GM23338 (cell line): Measurements from ENCODE around the gene BRPF3. TPM values are rescaled to one million over a fixed set of nuclear protein-coding genes. Genes with fewer than 3 reads are reported as not detected.

Experiments used
- ATAC-seq: fragments of 200-7000 bp; cut with Tn5 transposase; 3 replicates; pipeline ENCODE4 v1.9.1; 2020
- DNase-seq: peaks from one replicate; pipeline ENCODE4 v3.0.0-alpha.2; 2015; ENCODE audit warnings: low spot score
- H2AFZ ChIP-seq: fragments of 200-600 bp; sonication (generic); 2 replicates; pipeline ENCODE4 v1.8.0; 2016; ENCODE audit warnings: antibody characterized with exemption, mild to moderate bottlenecking, moderate library complexity
- H3F3A ChIP-seq: fragments of 200-600 bp; sonication (generic); replicated peaks from 2 replicates; pipeline ENCODE4 v1.8.0; 2017; ENCODE audit warnings: antibody characterized with exemption, mixed run types, low read depth
- H3K27ac ChIP-seq: fragments of 200-600 bp; sonication (generic); 2 replicates; pipeline ENCODE4 v1.6.1; 2016; ENCODE audit warnings: low read depth
- H3K27me3 ChIP-seq: fragments of 200-600 bp; sonication (generic); 2 replicates; pipeline ENCODE4 v1.8.0; 2016; ENCODE audit warnings: mild to moderate bottlenecking, mixed run types, moderate library complexity; ENCODE audit not compliant: insufficient read depth
- H3K36me3 ChIP-seq: fragments of 200-600 bp; sonication (generic); 2 replicates; pipeline ENCODE4 v1.8.0; 2016; ENCODE audit warnings: mild to moderate bottlenecking; ENCODE audit not compliant: insufficient read depth
- H3K4me1 ChIP-seq: fragments of 200-600 bp; sonication (generic); 2 replicates; pipeline ENCODE4 v1.8.0; 2016; ENCODE audit warnings: mild to moderate bottlenecking, moderate library complexity; ENCODE audit not compliant: insufficient read depth
- H3K4me2 ChIP-seq: fragments of 200-600 bp; sonication (generic); 2 replicates; pipeline ENCODE4 v1.7.1; 2017; ENCODE audit warnings: mixed run types
- H3K4me3 ChIP-seq: fragments of 200-600 bp; sonication (generic); 2 replicates; pipeline ENCODE4 v1.6.1; 2016; ENCODE audit warnings: mixed run types
- H3K79me2 ChIP-seq: fragments of 200-600 bp; sonication (generic); replicated peaks from 2 replicates; pipeline ENCODE4 v1.8.0; 2017; ENCODE audit warnings: mild to moderate bottlenecking; ENCODE audit not compliant: insufficient read depth
- H3K9me2 ChIP-seq: fragments of 200-600 bp; sonication (generic); 2 replicates; pipeline ENCODE4 v1.8.0; 2017; ENCODE audit not compliant: insufficient read depth
- H4K20me1 ChIP-seq: fragments of 200-600 bp; sonication (generic); replicated peaks from 2 replicates; pipeline ENCODE4 v1.8.0; 2017; ENCODE audit warnings: mild to moderate bottlenecking; ENCODE audit not compliant: insufficient read depth
- H3K27ac Mint-ChIP-seq: 2 replicates; pipeline ENCODE4 v1.8.0; 2020; ENCODE audit warnings: inconsistent platforms, mild to moderate bottlenecking, moderate library complexity, mixed read lengths
- H3K27me3 Mint-ChIP-seq: 3 replicates; pipeline ENCODE4 v1.8.0; 2022; ENCODE audit warnings: low read depth, mild to moderate bottlenecking, moderate library complexity, mixed read lengths, inconsistent platforms; ENCODE audit not compliant: insufficient read depth, poor library complexity
- H3K36me3 Mint-ChIP-seq: 3 replicates; pipeline ENCODE4 v1.8.0; 2021; ENCODE audit warnings: low read depth, mild to moderate bottlenecking, inconsistent platforms, moderate library complexity, mixed read lengths
- H3K4me1 Mint-ChIP-seq: 3 replicates; pipeline ENCODE4 v1.8.0; 2020; ENCODE audit warnings: mild to moderate bottlenecking, inconsistent platforms, mixed read lengths
- H3K4me3 Mint-ChIP-seq: 3 replicates; pipeline ENCODE4 v1.8.0; 2021; ENCODE audit warnings: moderate library complexity, mild to moderate bottlenecking, inconsistent platforms, mixed read lengths
- H3K9me3 Mint-ChIP-seq: 3 replicates; pipeline ENCODE4 v1.8.0; 2020; ENCODE audit warnings: moderate library complexity, mild to moderate bottlenecking, inconsistent platforms, mixed read lengths
- CREB1 ChIP-seq: fragments of 250-450 bp; sonication (Bioruptor Pico); IDR thresholded peaks from 2 replicates; pipeline ENCODE4 v1.5.0; 2020; ENCODE audit warnings: low read depth, mild to moderate bottlenecking, moderate library complexity
- CTCF ChIP-seq, 2 experiments: fragments of 200-600 bp in 1 of 2; sonication (generic) in 1 of 2; conservative IDR thresholded peaks; 2 replicates each; pipeline versions ENCODE4 v1.5.1 to v1.6.1; 2016 to 2017; ENCODE audit warnings: antibody characterized with exemption in 2 of 2, low read depth in 2 of 2, mild to moderate bottlenecking in 2 of 2, moderate library complexity in 1 of 2
- EZH2 ChIP-seq: fragments of 200-600 bp; sonication (generic); IDR thresholded peaks from one replicate; pipeline ENCODE4 v1.8.0; 2017; ENCODE audit warnings: antibody characterized with exemption, mild to moderate bottlenecking, low read depth; ENCODE audit not compliant: unreplicated experiment
- EZH2phosphoT487 ChIP-seq: fragments of 200-600 bp; sonication (generic); IDR thresholded peaks from one replicate; pipeline ENCODE4 v1.8.1; 2018; ENCODE audit warnings: antibody characterized with exemption; ENCODE audit not compliant: unreplicated experiment
- JUNB ChIP-seq: IDR thresholded peaks from one replicate; pipeline ENCODE4 v1.6.1; 2016; ENCODE audit warnings: antibody characterized with exemption; ENCODE audit not compliant: unreplicated experiment
- NANOG ChIP-seq: IDR thresholded peaks from 2 replicates; pipeline ENCODE4 v1.6.1; 2016; ENCODE audit warnings: antibody characterized with exemption, borderline replicate concordance
- POLR2AphosphoS5 ChIP-seq: IDR thresholded peaks from 2 replicates; pipeline ENCODE4 v1.6.1; 2016; ENCODE audit warnings: antibody characterized with exemption, low read depth
- REST ChIP-seq: IDR thresholded peaks from one replicate; pipeline ENCODE4 v1.6.1; 2018; ENCODE audit warnings: antibody characterized with exemption; ENCODE audit not compliant: unreplicated experiment
- STAT1 ChIP-seq: IDR thresholded peaks from one replicate; pipeline ENCODE4 v1.6.1; 2016; ENCODE audit warnings: antibody characterized with exemption; ENCODE audit not compliant: unreplicated experiment
- ZNF114 ChIP-seq: fragments of 250-450 bp; sonication (Bioruptor Pico); IDR thresholded peaks from 2 replicates; pipeline ENCODE4 v1.5.0; 2020; ENCODE audit warnings: mild to moderate bottlenecking, moderate library complexity
- ZNF331 ChIP-seq: fragments of 250-450 bp; sonication (Bioruptor Pico); IDR thresholded peaks from 2 replicates; pipeline ENCODE4 v1.5.0; 2020; ENCODE audit warnings: low read depth, mild to moderate bottlenecking, moderate library complexity
- ZNF462 ChIP-seq: fragments of 250-450 bp; sonication (Bioruptor Pico); IDR thresholded peaks from 2 replicates; pipeline ENCODE4 v1.5.0; 2020; ENCODE audit warnings: mild to moderate bottlenecking, moderate library complexity
- polyA plus RNA-seq: library from polyadenylated mRNA; unstranded; fragments of >200 nt; fragmentation: Nextera tagmentation; extraction: Ambion mirVana; gene quantifications from 2 replicates; pipeline ENCODE4 v1.2.1, GENCODE V29; 2016
- total RNA-seq: library from RNA; depleted of rRNA; stranded (reverse); fragments of >200 nt; shearing (Covaris generic); gene quantifications from 2 replicates; pipeline ENCODE4 v1.2.3, GENCODE V29; 2014

Gene BRPF3
- total and polyA plus RNA-seq, 2 experiments from 2014 or later, result 11.8 to 33.2 TPM

GRCh38 chr6:36235862-36236261 lies 39.3 kb downstream of the BRPF3 start (continued):
- TF ChIP-seq NANOG (no peak), ZNF114 (CRISPR knock-in tag) (no peak), EZH2 (no peak), STAT1 (no peak), ZNF331 (CRISPR knock-in tag) (no peak), CREB1 (no peak), JUNB (no peak), POLR2AphosphoS5 (no peak)

GRCh38 chr6:36239774-36240173 lies 43.2 kb downstream of the BRPF3 start:
- Mint-ChIP-seq H3K4me3 (no peak overlapping the region), H3K9me3 (no peaks in the 10 kb centered on the region), H3K4me1 (peaks cover 25% of the 10 kb centered on the region), H3K27ac (no peak overlapping the region), H3K27me3 (no peaks in the 10 kb centered on the region), H3K36me3 (no peaks in the 10 kb centered on the region)
- DNase-seq, result no peak
- no peak overlapping the region for H3K4me3 ChIP-seq
- no peaks in the 10 kb centered on the region for H3K36me3 ChIP-seq
- H3K27ac ChIP-seq, result no peak overlapping the region
- H3K79me2 ChIP-seq, result no peaks in the 10 kb centered on the region
- no peak for ATAC-seq
- no peak for TF ChIP-seq ZNF331 (CRISPR knock-in tag)
- no peak for TF ChIP-seq ZNF462 (CRISPR knock-in tag)
- TF ChIP-seq EZH2phosphoT487, result no peak
- no peak for TF ChIP-seq STAT1
- TF ChIP-seq CREB1, result no peak
- no peak for TF ChIP-seq REST
- TF ChIP-seq JUNB, result no peak
- TF ChIP-seq CTCF (conservative IDR thresholded peaks at IDR 0.05; ENCODE audit: low read depth in 2 of 2), result no peak
- TF ChIP-seq EZH2, result no peak
- no peak for TF ChIP-seq ZNF114 (CRISPR knock-in tag)
- no peak for TF ChIP-seq POLR2AphosphoS5
- TF ChIP-seq NANOG, result no peak
- no peaks in the 10 kb centered on the region for H3K9me2 ChIP-seq
- H3K4me1 ChIP-seq, result peaks cover 16% of the 10 kb centered on the region; the same call in 1 of the 2 replicates
- H3K27me3 ChIP-seq, result no peaks in the 10 kb centered on the region
- H3K4me2 ChIP-seq, result no peak overlapping the region
- no peak overlapping the region for H2AFZ ChIP-seq
- H3F3A ChIP-seq, result no peaks in the 10 kb centered on the region
- no peaks in the 10 kb centered on the region for H4K20me1 ChIP-seq
